Mesenteric fat pad (tissue), 1 donor: ENCODE data around the gene CRLF1. TPM values are rescaled to one million over a fixed set of nuclear protein-coding genes. Genes with fewer than 3 reads are reported as not detected.
"Not testable (repeated sequence)": the region's sequence is repeated elsewhere in the genome, so short reads cannot be mapped to it uniquely, and the experiment has no call there.

ENCODE experiments used
- DNase-seq: peaks from one replicate; pipeline ENCODE4 v3.0.0-alpha.2; 2020; ENCODE audit warnings: low spot score
- total RNA-seq: library from RNA; stranded (reverse); fragmentation: NEBNext Ultra II Directional; extraction: Animal tissue kit (Norgen Biotek cat#: 25700); gene quantifications from one replicate; pipeline ENCODE4 v1.2.1, GENCODE V29; 2021
- donor health status: DM: yes; HTN: yes; CAD: no.

Gene CRLF1
- total RNA-seq, 1 donor from 2014 or later, result 30.7 TPM

- DNase-seq, result no peak
These were observed 3.1 kb upstream of the CRLF1 start for GRCh38 chr19:18609717-18610051.

DNA sequence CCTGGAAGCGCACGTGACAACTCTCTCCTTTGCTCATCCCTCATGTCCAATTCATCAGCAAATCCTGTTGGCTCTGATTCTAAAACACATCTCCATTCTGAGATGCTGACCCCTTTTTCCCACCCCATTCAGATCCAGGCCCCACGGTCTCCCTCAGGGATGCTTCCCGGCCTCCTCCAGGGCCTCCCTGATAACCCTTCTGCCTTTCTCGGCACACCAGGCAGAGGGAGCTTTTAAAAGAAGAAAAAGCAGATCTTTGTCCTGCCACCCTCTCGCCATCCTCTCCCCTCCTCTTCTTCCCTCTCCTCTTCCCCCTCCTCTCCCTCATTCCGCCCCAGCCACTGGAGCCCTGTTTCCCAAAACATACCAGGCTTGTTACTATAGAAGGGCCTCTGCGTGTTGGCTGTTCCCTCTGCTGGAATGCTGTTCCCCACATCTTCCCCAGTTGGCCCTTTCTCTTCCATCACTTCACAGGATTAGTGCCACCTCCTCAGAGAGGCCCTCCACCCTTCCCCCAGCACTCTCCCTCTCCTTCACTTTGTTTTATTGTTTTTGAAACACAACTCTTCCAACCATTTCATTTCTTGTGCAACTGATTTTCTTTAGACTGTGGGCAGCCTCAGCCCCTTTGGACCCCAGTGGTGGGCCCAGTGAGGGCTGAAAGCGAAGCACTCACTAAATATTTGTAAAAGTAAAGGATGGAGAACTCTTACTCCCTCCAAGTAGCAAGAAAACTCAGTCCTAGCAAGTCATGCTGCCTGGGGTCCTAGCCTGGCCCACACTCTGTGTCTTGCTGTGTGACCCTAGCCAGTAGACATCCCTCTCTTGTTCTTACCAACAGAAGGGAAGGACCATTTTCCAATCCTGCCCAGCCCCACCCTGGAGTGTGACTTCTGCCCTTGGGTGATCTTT, 2.5 kb upstream of the CRLF1 start:
- no peak for DNase-seq

DNA sequence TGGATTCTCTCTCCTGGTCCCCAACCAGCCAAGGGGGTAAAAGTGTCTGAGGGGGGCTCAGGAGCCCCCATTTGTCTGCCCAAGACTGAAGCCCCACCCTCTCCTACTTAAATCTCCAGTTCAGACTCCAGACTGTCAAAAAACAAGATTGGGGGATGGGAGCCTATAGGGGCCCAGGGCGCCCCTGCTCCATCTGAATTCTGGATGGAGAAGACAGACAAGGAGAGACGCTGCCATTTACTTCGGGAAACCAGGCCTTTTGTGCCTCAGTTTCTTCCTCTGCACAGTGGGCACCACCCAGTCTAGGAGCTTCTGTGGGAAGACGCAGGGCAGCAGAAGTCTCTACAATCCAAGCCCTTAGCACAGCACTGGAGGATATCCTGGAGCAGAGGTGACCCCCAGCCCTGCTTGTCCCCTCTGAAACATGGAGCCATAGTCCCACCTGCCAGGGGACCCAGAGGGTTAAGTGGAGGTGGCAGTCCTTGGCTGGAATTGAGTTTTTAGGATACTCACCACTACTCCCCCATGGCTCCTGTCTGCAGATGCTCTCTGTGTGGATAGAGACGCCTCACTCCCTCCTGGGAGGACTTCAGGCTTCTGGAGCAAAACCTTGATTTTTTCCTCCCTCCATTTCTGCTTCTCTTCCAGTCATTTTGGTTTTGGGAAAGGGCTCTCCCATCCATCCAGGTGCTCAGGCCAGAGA, 1.7 kb upstream of the CRLF1 start:
- no peak for DNase-seq

DNA sequence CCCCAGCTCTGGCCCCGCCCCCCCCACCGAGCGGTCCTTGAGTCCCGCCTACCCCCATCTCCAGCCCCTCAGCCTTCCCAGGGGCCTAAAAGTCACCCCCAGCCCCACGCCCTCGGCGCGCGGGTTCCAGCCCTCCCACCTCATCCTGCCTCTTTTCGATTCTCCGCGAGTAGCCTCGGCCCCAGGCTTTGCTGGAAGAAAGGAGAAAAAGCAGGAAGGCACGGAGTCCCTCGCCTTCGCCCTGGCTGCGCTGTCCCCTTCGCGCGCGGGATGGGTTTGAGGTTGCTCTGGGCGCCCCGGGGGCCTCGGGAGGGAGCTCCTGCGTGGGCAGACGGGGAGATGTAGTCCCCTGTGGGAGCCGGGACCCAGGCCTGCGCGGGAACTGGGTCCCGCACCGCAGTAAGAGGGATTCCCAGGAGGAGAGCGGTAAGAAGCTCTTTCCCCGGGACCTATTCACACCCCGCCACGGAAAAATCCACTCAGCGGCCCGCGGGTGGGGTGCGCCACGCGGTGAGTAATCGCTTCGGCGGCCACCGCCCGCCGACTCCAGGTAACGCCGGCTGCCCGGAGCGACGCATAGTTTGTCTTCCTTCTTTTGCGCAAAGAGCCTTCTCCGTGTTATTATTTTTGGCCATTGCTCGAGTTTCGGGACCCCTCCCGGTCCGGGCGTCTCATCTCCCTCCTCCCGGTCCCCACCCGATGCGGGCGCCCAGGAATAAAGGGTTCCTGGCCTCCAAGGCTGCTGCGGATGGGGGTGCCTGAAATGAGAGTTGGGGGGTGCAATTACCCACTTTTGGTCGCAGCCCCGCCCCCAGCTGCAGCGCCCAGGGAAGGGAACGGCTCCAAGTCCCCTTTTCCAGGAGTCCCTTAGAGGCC, 865 bp upstream of the CRLF1 start:
- DNase-seq, result no peak

DNA sequence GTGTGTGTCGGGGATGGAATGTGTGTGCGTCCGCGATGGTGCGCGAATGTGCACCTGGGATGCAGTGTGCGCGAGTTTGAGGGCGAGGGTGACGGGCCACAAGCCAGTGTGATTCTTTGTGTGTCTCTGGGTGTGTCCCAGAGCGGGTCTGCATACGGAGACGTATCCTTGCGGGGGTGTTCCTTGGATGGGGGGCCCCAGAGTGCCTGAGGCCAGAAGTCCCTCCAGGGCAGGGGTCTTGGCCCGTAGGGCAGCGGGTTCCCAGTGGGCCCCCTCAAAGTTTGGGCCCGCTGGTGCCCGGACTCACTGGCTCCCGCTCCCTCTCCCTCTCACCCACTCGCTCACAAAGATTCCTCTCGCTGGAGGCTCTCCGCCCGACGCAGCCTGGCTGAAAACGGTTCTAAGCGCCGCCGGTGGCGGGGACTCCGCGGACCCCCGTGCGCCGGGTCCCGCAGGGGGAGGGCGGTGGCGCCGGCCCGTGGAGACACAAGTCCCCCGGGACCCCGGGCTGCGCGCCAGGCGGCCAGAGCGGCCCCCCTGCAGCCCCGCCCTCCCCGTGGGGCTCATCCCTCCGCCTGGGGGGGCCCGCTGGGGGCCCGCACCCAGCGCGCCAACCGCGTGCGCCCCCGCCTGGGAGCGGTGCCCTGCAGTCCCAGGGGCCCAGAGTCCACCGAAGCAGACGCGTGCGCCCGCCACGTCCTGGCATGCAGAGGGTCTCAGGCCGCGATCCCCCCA, 886 bp downstream of the CRLF1 start:
- no peak for DNase-seq

- no peak for DNase-seq
These were observed 1.4 kb downstream of the CRLF1 start for GRCh38 chr19:18605196-18605545.

GRCh38 chr19:18604820-18605159, 1.8 kb downstream of the CRLF1 start:
- DNase-seq, result no peak

- no peak for DNase-seq
These were observed 2.4 kb downstream of the CRLF1 start for GRCh38 chr19:18603958-18604819.

GRCh38 chr19:18603255-18603957, 3.2 kb downstream of the CRLF1 start:
- no peak for DNase-seq

DNA sequence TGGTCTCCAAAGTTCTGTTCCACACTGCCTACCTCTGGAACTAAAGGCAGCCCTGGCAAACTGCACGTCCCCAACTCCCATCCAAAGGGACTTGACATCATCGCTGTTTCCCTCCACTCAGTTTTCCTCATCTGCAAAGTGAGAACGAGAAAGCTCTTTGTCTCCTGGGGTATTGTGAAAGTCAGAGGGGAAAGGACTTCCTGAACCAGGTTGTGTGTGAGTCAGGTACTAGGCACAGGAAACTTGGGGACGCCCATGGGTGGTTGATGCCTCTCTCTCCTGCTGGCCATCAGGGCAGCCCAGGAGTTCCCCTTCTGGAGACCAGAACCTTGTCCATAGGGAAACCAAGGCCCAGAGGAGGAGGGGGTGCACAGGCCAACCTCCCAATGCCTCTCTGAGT, 4.7 kb downstream of the CRLF1 start:
- DNase-seq, result no peak

DNA sequence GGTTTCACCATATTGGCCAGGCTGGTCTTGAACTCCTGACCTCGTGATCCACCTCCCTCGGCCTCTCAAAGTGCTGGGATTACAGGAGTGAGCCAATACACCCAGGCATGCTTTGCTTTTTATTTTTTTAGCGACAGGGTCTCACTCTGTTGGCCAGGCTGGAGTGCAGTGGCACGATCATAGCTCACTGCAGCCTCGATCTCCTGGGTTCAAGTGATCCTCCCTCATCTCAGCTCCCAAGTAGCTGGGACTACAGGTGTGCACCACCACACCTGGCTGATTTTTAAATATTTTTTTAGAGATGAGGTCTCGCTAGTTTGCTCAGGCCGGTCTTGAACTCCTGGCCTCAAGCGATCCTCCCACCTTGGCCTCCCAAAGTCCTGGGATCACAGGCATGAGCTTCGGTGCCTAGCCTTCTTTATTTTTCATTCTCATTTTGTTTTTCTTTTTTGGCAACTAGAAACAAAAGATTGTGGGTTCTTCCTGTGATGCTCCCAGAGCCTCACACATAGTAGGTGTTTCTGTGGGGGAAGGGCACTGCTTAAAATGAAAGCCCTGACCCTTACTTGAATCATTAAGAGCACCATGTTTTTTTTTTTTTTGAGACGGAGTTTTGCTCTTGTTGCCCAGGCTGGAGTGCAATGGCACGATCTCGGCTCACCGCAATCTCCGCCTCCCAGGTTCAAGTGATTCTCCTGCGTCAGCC, 5.8 kb downstream of the CRLF1 start:
- not testable (repeated sequence) for DNase-seq

DNA sequence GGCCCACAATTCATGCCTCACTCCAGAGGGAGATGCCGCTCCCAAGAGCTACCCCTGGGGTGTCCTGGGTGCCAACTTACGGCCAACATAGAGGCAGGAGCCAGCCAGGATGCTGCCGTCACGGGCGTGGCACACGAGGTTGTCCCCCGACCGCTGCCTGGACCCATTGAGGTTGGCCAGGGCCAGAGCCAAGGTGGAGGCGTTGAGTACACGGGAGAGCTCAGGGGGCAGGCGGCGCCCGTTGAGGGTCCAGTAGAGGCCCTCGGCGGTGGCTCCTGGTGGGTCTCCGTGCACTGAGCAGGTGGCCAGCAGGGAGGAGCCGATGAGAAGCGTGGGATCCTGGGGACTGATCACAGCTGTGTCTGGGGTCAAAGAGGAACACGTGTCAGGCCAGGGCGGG, 7.1 kb downstream of the CRLF1 start:
- DNase-seq, result no peak

DNA sequence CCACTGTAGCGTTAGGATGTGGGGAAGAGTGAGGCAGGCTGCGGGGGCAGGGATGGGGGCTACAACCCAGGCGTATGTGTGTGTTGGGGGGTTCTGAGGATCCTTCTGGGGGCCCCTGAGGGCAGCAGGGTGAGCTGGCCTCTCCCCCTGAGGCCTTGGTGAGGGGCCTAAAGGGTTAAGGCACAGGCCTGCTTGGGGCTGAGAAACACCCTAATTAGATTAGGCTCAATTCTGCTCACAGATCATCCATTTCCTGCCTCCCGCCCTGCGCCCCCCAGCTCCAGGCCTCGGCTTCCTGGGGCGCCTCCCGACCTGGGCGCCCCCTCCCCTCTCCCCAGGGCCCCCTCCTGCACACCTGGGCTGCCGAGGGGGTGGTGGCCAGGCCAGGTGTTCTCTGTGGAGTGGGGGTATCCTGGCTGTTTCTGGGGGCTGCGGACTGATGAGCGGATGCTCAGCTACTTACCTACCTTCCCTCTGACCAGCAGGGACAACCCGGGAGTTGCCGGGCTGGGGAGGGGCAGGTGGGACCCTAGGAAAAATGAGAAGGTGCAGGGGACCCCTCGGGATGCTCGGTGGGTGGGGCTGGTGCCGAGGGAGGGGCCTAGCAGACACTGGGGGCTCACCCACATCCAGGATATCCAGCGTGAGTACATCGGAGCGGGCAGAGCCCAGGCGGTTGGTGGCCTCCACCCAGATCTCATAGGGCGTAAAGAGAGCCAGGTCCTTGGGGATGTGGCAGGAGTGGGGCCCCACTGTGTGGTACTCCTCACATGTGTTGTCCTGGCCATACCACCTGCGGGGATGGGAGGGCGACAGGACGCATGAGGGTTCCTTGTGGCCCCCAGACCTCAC, 8.6 kb downstream of the CRLF1 start:
- no peak for DNase-seq

DNA sequence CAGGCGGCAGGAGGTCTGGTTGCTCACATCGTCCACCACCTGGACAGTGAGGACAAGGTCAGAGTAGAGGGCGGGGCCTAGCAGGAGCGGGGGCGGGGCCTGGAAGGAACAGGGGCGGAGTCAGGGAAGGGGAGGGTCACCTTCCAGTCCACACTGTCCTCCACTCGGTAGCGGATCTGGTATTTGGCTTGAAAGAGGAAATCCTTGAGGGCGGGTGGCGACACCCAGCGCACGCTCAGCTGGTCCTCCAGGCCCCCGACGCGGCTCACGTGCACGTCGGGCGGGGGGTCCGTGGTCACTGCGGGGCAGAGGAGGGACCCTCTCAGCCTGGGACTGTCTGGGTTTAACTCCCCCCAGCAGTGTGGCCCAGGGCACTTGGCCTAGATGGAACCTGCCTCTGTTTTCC, 9.8 kb downstream of the CRLF1 start:
- DNase-seq, result no peak

DNA sequence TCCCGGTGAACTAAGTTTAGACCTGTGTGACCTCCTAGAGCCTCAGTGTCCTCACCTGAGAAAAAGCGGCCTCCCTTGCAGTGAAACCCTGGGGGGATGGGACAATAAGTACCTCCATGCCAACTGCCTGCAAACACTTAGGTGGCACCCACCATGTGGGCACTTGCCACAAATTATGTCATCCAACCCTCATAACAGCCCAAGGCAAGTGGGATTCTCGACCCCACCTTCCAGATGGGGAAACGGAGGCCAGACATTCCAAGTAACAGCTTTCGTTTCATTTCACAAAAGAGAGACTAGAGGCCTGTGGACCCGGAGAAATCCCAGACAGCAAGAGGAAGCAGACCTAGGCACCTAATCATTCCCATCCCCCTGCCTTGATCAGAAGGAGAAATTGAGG, 11.1 kb downstream of the CRLF1 start:
- DNase-seq, result no peak

- DNase-seq, result no peak
These were observed 11.7 kb downstream of the CRLF1 start for GRCh38 chr19:18594824-18595373.

GRCh38 chr19:18594096-18594823, 12.3 kb downstream of the CRLF1 start:
- DNase-seq, result peak; percentile 93
